H1 (cell line): ENCODE results near the gene OR51G1. TPM values are rescaled to one million over a fixed set of nuclear protein-coding genes. Genes with fewer than 3 reads are reported as not detected.

Experiments
- CTCF ChIA-PET: fragments of 300-600 bp; sonication (Branson Sonifier 250); formaldehyde crosslinking; loops from one replicate; lab custom pipeline; 2021; ENCODE audit not compliant: partially characterized antibody; lab: Charles Lee
- POLR2A ChIA-PET: fragments of 300-600 bp; sonication (Branson Sonifier 250); formaldehyde crosslinking; loops from one replicate; lab custom pipeline; 2021; ENCODE audit warnings: inconsistent platforms; ENCODE audit not compliant: partially characterized antibody; lab: Charles Lee
- DNase-seq, 2 experiments: peaks; one replicate each; pipeline versions ENCODE4 v3.0.0 to v3.0.0-alpha.2; 2010 to 2022; ENCODE audit warnings: low spot score in 2 of 2, low read depth in 1 of 2, mixed read lengths in 1 of 2
- FAIRE-seq: peaks from 2 replicates; lab custom pipeline; 2011; peaks lifted over from hg19 to GRCh38; lab: Jason Lieb, UNC
- H2AFZ ChIP-seq: 2 replicates; pipeline ENCODE4 v1.8.1; 2012; ENCODE audit warnings: low read length, inconsistent platforms
- H2AK5ac ChIP-seq: 2 replicates; pipeline ENCODE4 v1.6.1; 2013; ENCODE audit warnings: low read depth, low read length
- H2BK120ac ChIP-seq: replicated peaks from 2 replicates; pipeline ENCODE3; 2013; ENCODE audit warnings: low read depth, low read length, inconsistent platforms
- H2BK12ac ChIP-seq: 2 replicates; pipeline ENCODE4 v1.6.1; 2013; ENCODE audit warnings: low read depth, low read length
- H2BK15ac ChIP-seq: 2 replicates; pipeline ENCODE4 v1.6.1; 2013; ENCODE audit warnings: low read length
- H2BK20ac ChIP-seq: 2 replicates; pipeline ENCODE4 v1.6.1; 2013; ENCODE audit warnings: low read length
- H2BK5ac ChIP-seq: 2 replicates; pipeline ENCODE4 v1.6.1; 2013; ENCODE audit warnings: low read depth, low read length
- H3K14ac ChIP-seq: 2 replicates; pipeline ENCODE4 v1.6.1; 2013; ENCODE audit warnings: inconsistent platforms; ENCODE audit not compliant: insufficient read length
- H3K18ac ChIP-seq: 2 replicates; pipeline ENCODE4 v1.6.1; 2013; ENCODE audit warnings: low read length; ENCODE audit errors: extremely low read depth
- H3K23ac ChIP-seq: 2 replicates; pipeline ENCODE4 v1.6.1; 2013; ENCODE audit warnings: inconsistent platforms; ENCODE audit not compliant: insufficient read length
- H3K23me2 ChIP-seq: 2 replicates; pipeline ENCODE4 v1.6.1; 2013; ENCODE audit warnings: low read depth, low read length
- H3K27ac ChIP-seq: 2 replicates; pipeline ENCODE4 v1.6.1; 2011; ENCODE audit warnings: low read depth, low read length, inconsistent platforms
- H3K27me3 ChIP-seq, 4 experiments: replicated peaks in 1 of 4; 1 replicate in 1 of 4; 2 replicates in 3 of 4; pipeline versions ENCODE4 v1.6.1 to v1.8.1; 2011 to 2013; ENCODE audit warnings: low read length in 3 of 4, mild to moderate bottlenecking in 3 of 4, inconsistent platforms in 2 of 4, mixed read lengths in 2 of 4, moderate library complexity in 1 of 4; ENCODE audit not compliant: control insufficient read depth in 3 of 4, insufficient read depth in 3 of 4; ENCODE audit errors: extremely low read depth in 1 of 4
- H3K36me3 ChIP-seq, 4 experiments: 2 replicates each; pipeline versions ENCODE4 v1.6.1 to v1.8.1; 2011 to 2013; ENCODE audit warnings: mild to moderate bottlenecking in 4 of 4, low read length in 3 of 4, moderate library complexity in 2 of 4, control low read depth in 1 of 4, inconsistent platforms in 1 of 4; ENCODE audit not compliant: insufficient read depth in 4 of 4, control insufficient read depth in 2 of 4
- H3K4ac ChIP-seq: replicated peaks from 2 replicates; pipeline ENCODE3; 2013; ENCODE audit warnings: low read length, low read depth, mixed read lengths, inconsistent platforms; ENCODE audit not compliant: insufficient read length
- H3K4me1 ChIP-seq, 4 experiments: replicated peaks in 1 of 4; 1 replicate in 1 of 4; 2 replicates in 3 of 4; pipeline versions ENCODE4 v1.6.1 to v1.8.1; 2011 to 2013; ENCODE audit warnings: low read length in 3 of 4, inconsistent platforms in 2 of 4, mixed read lengths in 1 of 4; ENCODE audit not compliant: insufficient read depth in 4 of 4, control insufficient read depth in 3 of 4
- H3K4me2 ChIP-seq, 2 experiments: 2 replicates each; pipeline versions ENCODE4 v1.6.1 to v1.8.1; 2011 to 2013; ENCODE audit warnings: low read depth in 2 of 2, low read length in 2 of 2, control low read depth in 1 of 2, inconsistent platforms in 1 of 2, mild to moderate bottlenecking in 1 of 2; ENCODE audit not compliant: insufficient read depth in 1 of 2
- H3K4me3 ChIP-seq, 4 experiments: fragments of 200-600, 300-600 bp in 1 of 4; sonication (generic), shearing (Covaris generic), sonication (Bioruptor Twin) in 1 of 4; 2 replicates each; pipeline versions ENCODE4 v1.5.1 to v1.8.1; 2011 to 2016; ENCODE audit warnings: low read length in 4 of 4, low read depth in 3 of 4, control low read depth in 2 of 4, inconsistent platforms in 2 of 4, mild to moderate bottlenecking in 2 of 4, mixed read lengths in 1 of 4, moderate library complexity in 1 of 4; ENCODE audit not compliant: insufficient read depth in 2 of 4; ENCODE audit errors: extremely low read depth in 1 of 4
- H3K56ac ChIP-seq: replicated peaks from 2 replicates; pipeline ENCODE3; 2013; ENCODE audit warnings: low read depth, mild to moderate bottlenecking, mixed read lengths, low read length, inconsistent platforms; ENCODE audit not compliant: insufficient read length
- H3K79me1 ChIP-seq: 2 replicates; pipeline ENCODE4 v1.6.1; 2013; ENCODE audit warnings: low read depth, low read length, control low read depth
- H3K79me2 ChIP-seq, 2 experiments: 2 replicates each; pipeline versions ENCODE4 v1.6.1 to v1.8.1; 2012 to 2013; ENCODE audit warnings: low read length in 2 of 2, mild to moderate bottlenecking in 2 of 2, inconsistent platforms in 1 of 2; ENCODE audit not compliant: insufficient read depth in 2 of 2, control insufficient read depth in 1 of 2
- H3K9ac ChIP-seq, 4 experiments: replicated peaks in 1 of 4; 1 replicate in 1 of 4; 2 replicates in 3 of 4; pipeline versions ENCODE4 v1.6.1 to v1.8.1; 2011 to 2013; ENCODE audit warnings: low read depth in 3 of 4, low read length in 3 of 4, control low read depth in 2 of 4, mild to moderate bottlenecking in 2 of 4, moderate library complexity in 2 of 4, inconsistent platforms in 1 of 4; ENCODE audit errors: extremely low read depth in 1 of 4
- H3K9me3 ChIP-seq, 2 experiments: 2 replicates each; pipeline versions ENCODE4 v1.6.1 to v1.8.1; 2012 to 2013; ENCODE audit warnings: mild to moderate bottlenecking in 2 of 2, moderate library complexity in 2 of 2, control low read depth in 1 of 2, inconsistent platforms in 1 of 2, low read depth in 1 of 2, low read length in 1 of 2, mixed read lengths in 1 of 2; ENCODE audit not compliant: insufficient read depth in 2 of 2
- H4K20me1 ChIP-seq, 2 experiments: replicated peaks in 1 of 2; 2 replicates each; pipeline versions ENCODE3 to v1.8.1; 2011 to 2013; ENCODE audit warnings: inconsistent platforms in 2 of 2, low read length in 2 of 2, mild to moderate bottlenecking in 1 of 2; ENCODE audit not compliant: insufficient read depth in 2 of 2, control insufficient read depth in 1 of 2
- H4K5ac ChIP-seq: 2 replicates; pipeline ENCODE4 v1.6.1; 2013; ENCODE audit warnings: low read length, low read depth, mixed read lengths, inconsistent platforms; ENCODE audit not compliant: insufficient read length
- H4K8ac ChIP-seq: 2 replicates; pipeline ENCODE4 v1.8.0; 2013; ENCODE audit warnings: mild to moderate bottlenecking, moderate library complexity, low read length, inconsistent platforms; ENCODE audit not compliant: insufficient read depth; ENCODE audit errors: extremely low read depth
- H4K91ac ChIP-seq: replicated peaks from 2 replicates; pipeline ENCODE3; 2013; ENCODE audit warnings: low read length, mixed read lengths, inconsistent platforms; ENCODE audit not compliant: insufficient read length
- HDAC6 ChIP-seq: IDR thresholded peaks from one replicate; pipeline ENCODE4 v1.7.1; 2012; ENCODE audit warnings: low read depth, mild to moderate bottlenecking, inconsistent platforms, low read length, moderate library complexity
- RAD21 ChIP-seq, 2 experiments: IDR thresholded peaks in 1 of 2; conservative IDR thresholded peaks in 1 of 2; 2 replicates each; pipeline ENCODE4 v1.6.1; 2011; ENCODE audit warnings: low read depth in 2 of 2, low read length in 2 of 2, improper control_type of control experiment in 1 of 2, inconsistent platforms in 1 of 2, mild to moderate bottlenecking in 1 of 2, moderate library complexity in 1 of 2
- SAP30 ChIP-seq: fragments of 300-600 bp; sonication (generic); IDR thresholded peaks from 2 replicates; pipeline ENCODE4 v1.7.1; 2012; ENCODE audit warnings: low read length, moderate library complexity, mild to moderate bottlenecking, inconsistent platforms; ENCODE audit not compliant: insufficient read depth, insufficient replicate concordance
- SP1 ChIP-seq: IDR thresholded peaks from 2 replicates; pipeline ENCODE4 v1.6.1; 2011; ENCODE audit warnings: low read depth, low read length
- SP4 ChIP-seq: IDR thresholded peaks from 2 replicates; pipeline ENCODE4 v1.6.1; 2012; ENCODE audit warnings: low read length, inconsistent platforms
- WGBS, 2 experiments: shearing (Covaris generic) in 1 of 2; methylation state at CpG; one replicate each; pipeline versions ENCODE4 v1.1.6 to v1.1.7; 2013 to 2015; ENCODE audit warnings: low lambda C conversion rate in 2 of 2, mixed read lengths in 2 of 2, inconsistent platforms in 1 of 2, low coverage in 1 of 2, missing lambda C conversion rate in 1 of 2; ENCODE audit not compliant: insufficient replicate concordance in 2 of 2, insufficient coverage in 1 of 2, insufficient read length in 1 of 2; ENCODE audit errors: extremely low coverage in 1 of 2, missing lambda C conversion rate in 1 of 2; 5-methylcytosine and 5-hydroxymethylcytosine counted together
- polyA plus RNA-seq, 7 experiments: library from polyadenylated mRNA; depleted of rRNA in 3 of 7; stranded (reverse) in 5 of 7; unstranded in 2 of 7; fragments of >200 nt in 5 of 7; fragments of 200-250 nt in 2 of 7; gene quantifications; 1 replicate in 5 of 7; 2 replicates in 1 of 7; 4 replicates in 1 of 7; pipeline versions ENCODE4 v1.2.1 to v1.2.3, GENCODE V29; 2011 to 2013; ENCODE audit warnings: missing spikeins in 2 of 7, mixed read lengths in 2 of 7
- total RNA-seq: library from RNA; stranded (reverse); fragmentation: NEBNext Ultra II Directional; extraction: Animal tissue kit (Norgen Biotek cat#: 25700); gene quantifications from 2 replicates; pipeline ENCODE4 v1.2.1, GENCODE V29; 2021
- TF ChIP-seq, protein P1 (sequence below): IDR thresholded peaks from 2 replicates; pipeline ENCODE4 v1.6.1; 2011; ENCODE audit warnings: low read depth, mild to moderate bottlenecking, low read length; ENCODE audit not compliant: insufficient read depth
- TF ChIP-seq, protein P2 (sequence below): IDR thresholded peaks from 2 replicates; pipeline ENCODE4 v1.6.1; 2012; ENCODE audit warnings: inconsistent platforms

Gene OR51G1
- total and polyA plus RNA-seq, 2 of the 8 experiments (the other 6 are each of a cell fraction or from before 2014, with no cell fraction given): not detected

DNA sequence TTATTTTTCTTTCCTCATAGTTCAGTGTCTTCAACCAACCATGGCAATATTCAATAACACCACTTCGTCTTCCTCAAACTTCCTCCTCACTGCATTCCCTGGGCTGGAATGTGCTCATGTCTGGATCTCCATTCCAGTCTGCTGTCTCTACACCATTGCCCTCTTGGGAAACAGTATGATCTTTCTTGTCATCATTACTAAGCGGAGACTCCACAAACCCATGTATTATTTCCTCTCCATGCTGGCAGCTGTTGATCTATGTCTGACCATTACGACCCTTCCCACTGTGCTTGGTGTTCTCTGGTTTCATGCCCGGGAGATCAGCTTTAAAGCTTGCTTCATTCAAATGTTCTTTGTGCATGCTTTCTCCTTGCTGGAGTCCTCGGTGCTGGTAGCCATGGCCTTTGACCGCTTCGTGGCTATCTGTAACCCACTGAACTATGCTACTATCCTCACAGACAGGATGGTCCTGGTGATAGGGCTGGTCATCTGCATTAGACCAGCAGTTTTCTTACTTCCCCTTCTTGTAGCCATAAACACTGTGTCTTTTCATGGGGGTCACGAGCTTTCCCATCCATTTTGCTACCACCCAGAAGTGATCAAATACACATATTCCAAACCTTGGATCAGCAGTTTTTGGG lies 42.2 kb downstream of the OR51G1 start, which contains the start of gene OR51T1:
Gene OR51T1, plus strand, starts transcription at position 41 of the 641 bp plus-strand sequence. Its CDS starts 0 bp downstream, at position 41.
- H2AK5ac ChIP-seq: no peak within 1 kb of the TSS
- 0 out of 2 replicates have a peak within 1 kb of the TSS, but pooled peaks have one; percentile 39 for H2AFZ ChIP-seq
- no peak within 1 kb of the TSS for H3K18ac ChIP-seq
- H2BK120ac ChIP-seq: no peak within 1 kb of the TSS
- no peak within 1 kb of the TSS for H2BK15ac ChIP-seq
- no peaks in the 10 kb centered on the region for H3K27me3 ChIP-seq
- POLR2A ChIA-PET: no interaction called here
- no peak within 1 kb of the TSS for H3K23ac ChIP-seq
- H3K4me2 ChIP-seq: no peak within 1 kb of the TSS
- no peak within 1 kb of the TSS for H2BK5ac ChIP-seq
- no peaks in the 10 kb centered on the region for H3K9me3 ChIP-seq
- H4K91ac ChIP-seq: no peak within 1 kb of the TSS
- no peaks in the 10 kb centered on the region for H3K4me1 ChIP-seq
- H3K9ac ChIP-seq: no peak within 1 kb of the TSS
- TF ChIP-seq, protein P1, sequence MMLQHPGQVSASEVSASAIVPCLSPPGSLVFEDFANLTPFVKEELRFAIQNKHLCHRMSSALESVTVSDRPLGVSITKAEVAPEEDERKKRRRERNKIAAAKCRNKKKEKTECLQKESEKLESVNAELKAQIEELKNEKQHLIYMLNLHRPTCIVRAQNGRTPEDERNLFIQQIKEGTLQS: no peak
- TF ChIP-seq SP1 (no peak), SAP30 (no peak), HDAC6 (no peak), RAD21 (IDR thresholded peaks at IDR 0.05 in 1 of 2, conservative IDR thresholded peaks at IDR 0.05 in 1 of 2; ENCODE audit: low read depth in 2 of 2, low read length in 2 of 2) (no peak), SP4 (no peak)
- TF ChIP-seq, protein P2, sequence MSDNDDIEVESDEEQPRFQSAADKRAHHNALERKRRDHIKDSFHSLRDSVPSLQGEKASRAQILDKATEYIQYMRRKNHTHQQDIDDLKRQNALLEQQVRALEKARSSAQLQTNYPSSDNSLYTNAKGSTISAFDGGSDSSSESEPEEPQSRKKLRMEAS: no peak
- H3K23me2 ChIP-seq: no peaks in the 10 kb centered on the region
- no peak within 1 kb of the TSS for H3K14ac ChIP-seq
- H2BK20ac ChIP-seq: no peak within 1 kb of the TSS
- no peak within 1 kb of the TSS for H3K27ac ChIP-seq
- FAIRE-seq (no peak), DNase-seq (no peak)
- H3K79me2 ChIP-seq: no peaks in the 10 kb centered on the region
- H3K79me1 ChIP-seq: no peaks in the 10 kb centered on the region
- H3K4me3 ChIP-seq: no peak within 1 kb of the TSS
- no peak within 1 kb of the TSS for H4K5ac ChIP-seq
- no peaks in the 10 kb centered on the region for H3K36me3 ChIP-seq
- no peaks in the 10 kb centered on the region for H4K20me1 ChIP-seq
- H2BK12ac ChIP-seq: no peak within 1 kb of the TSS
- H4K8ac ChIP-seq: no peak within 1 kb of the TSS
- no peak within 1 kb of the TSS for H3K56ac ChIP-seq
- WGBS, 2 experiments: 93 to 100% methylated on average over 1 to 8 of the region's 8 CpGs
- CTCF ChIA-PET: interaction anchor here (1.5 kb wide), 1 partner anchor 10 kb away, joined by 4 read pairs; no protein-coding TSS in a partner anchor
- no peak within 1 kb of the TSS for H3K4ac ChIP-seq
